Astrocyte of the cerebellum (primary cell): ENCODE measurements around the gene PURA.

Experiments
- DNase-seq: peaks from one replicate; pipeline ENCODE4 v3.0.0-alpha.2; 2011; ENCODE audit warnings: low read depth
- H3K4me3 ChIP-seq: 2 replicates; pipeline ENCODE4 v1.5.1; 2011; ENCODE audit warnings: mild to moderate bottlenecking, low read depth, low read length, moderate library complexity
- CTCF ChIP-seq: IDR thresholded peaks from 2 replicates; pipeline ENCODE4 v1.5.1; 2012; ENCODE audit warnings: low read length, low read depth, moderate library complexity, mild to moderate bottlenecking; ENCODE audit errors: missing control alignments
- in situ Hi-C: cut with HindIII; loops from 2 replicates; pipeline ENCODE4 v1.10.0; 2017; ENCODE audit warnings: low sequenced_read_pairs

The PURA gene

DNA sequence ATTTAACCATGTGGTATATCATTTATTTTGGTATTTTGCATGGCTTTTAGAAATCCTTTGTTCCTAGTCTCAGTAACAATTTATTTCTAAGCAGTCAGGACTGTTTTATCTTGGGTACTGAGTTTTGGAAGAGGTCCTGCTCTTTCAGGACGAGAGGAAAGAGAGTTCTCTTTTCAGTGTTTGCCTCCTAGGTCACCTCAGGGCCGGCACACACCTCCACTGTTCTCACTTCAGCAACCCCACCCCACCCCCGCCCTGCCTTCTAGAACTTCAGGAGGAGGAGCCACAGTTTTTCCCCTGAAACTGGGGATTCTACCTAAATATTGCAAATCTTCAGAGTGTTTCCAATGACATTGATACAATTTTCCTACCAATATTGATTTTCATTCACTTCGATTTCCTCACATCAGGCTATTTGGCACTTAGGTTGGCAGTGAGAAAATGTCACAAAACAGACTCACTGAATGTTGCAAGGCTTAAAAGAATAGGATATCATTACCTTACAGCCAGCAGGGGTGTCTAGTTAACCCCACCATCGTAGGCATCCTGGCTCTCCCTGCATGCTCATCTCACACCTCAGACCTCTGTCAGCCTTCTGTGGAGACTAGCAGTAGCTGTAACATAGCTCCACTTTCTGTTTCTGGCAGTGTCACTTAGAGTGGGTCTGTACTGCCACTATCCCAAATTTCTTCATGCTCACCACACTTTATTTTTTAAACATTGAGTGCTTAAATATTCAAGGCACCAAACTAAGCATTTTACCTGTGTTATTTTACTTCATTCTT lies 17.2 kb downstream of the PURA start:
- no peak overlapping the region for H3K4me3 ChIP-seq
- in situ Hi-C loops, result no loop called here
- DNase-seq, result no peak
- no peak for TF ChIP-seq CTCF

DNA sequence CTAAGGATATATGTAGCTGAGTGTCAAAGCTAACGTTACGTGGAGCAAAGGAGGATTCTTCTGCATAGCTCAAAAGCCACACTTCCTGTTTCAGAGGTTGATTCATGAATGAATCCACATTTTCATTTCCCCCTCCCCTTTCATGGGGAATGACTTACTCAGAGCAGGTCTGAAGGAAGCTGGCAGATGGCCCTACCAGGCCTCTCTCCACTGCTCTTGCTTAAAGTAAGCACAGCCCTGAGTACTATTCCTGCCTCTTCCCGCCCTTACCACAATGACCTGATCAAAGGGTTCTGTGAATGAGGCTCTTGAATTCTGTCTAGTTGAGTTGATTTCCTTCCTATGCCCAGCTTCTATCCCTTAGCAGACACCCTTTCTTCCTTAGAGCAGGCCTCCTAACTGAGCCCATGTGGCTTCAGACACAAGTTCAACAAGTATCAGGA lies 18.1 kb downstream of the PURA start:
- TF ChIP-seq CTCF, result no peak
- peak; percentile 90 for DNase-seq
- in situ Hi-C loops, result no loop called here
- no peak overlapping the region for H3K4me3 ChIP-seq

DNA sequence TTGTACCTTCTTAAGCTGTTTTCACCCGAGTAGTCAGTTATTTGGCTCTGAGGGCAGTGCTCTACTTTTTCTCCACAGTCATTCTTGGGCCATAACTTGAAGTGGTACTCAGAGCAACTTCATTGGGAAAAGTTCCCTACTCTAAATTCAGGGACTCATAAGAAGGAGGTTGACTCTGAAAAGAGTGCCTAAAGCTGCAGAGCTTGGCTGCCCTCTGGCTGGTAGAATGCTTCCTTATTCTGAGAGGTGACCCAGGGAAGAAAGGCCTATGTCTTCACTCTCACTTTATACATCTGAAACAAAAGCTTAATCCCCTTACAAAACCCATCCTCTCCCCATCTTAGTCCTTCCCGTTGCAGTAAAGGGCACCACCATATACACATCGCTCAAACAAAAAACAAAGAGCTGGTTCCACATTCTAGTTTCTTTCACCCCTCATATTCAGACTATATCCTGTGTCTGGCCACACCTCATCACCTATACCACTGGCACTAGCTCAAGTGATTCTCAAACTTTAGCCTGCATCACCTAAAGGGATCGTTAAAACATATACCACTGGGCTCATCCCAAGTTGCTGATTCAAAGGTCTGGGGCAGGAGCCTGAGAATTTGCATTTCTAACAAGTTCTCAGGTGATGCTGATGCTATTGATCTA lies 19.7 kb downstream of the PURA start:
- DNase-seq, result no peak
- no peak for TF ChIP-seq CTCF
- no peak overlapping the region for H3K4me3 ChIP-seq
- in situ Hi-C loops, result no loop called here

DNA sequence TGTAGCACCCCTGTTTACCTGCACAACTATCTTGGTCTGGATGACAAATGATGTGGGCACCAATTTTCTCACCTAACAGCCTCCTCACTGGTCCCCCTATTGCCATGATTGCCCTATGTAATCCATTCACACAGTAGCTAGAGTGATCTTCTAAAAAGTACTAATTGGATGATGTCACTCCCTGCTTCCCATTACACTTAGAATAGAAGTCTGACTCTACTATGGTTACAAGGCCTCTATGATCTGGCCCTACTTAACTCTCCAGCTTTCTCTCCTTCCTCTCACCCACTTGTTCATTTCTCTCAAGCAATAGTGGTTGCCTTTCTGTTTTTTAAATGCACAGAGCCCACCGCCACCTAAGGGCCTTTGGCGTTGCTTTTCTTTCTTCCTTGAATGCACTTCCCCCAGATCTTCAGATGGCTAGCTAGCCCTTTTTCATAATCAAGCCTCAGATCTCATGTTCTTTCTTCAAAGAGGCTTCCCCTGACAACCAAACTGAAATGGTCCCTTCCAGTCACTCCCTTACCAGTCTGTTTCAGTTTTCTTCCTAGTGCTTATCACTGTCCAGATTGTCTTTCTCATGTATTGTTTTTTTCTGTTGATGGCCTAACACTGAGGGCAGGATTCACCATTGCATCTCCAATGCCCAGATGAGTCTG lies 20.5 kb downstream of the PURA start:
- no peak overlapping the region for H3K4me3 ChIP-seq
- no peak for TF ChIP-seq CTCF
- no peak for DNase-seq
- in situ Hi-C loops, result no loop called here

DNA sequence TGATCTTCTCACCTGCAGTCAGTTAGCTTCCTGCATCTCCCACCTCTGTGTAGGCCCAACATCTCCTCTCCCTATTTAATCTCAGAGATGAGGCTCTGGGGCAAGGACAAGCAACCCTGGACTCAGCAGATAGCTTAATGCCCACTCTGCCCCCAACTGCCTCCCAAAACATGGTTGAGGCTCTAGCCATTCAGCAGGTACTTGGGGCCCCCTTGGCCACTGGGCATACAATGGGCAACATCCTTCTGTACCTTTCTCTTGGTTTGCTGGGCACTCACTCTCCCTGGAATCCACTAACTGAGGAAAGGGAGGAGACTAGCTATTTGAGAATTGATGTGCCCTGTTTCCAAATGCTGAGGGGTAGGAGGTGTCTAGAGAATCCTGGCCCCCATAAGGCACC lies 21.2 kb downstream of the PURA start:
- DNase-seq, result no peak
- no peak for TF ChIP-seq CTCF
- in situ Hi-C loops, result no loop called here
- no peak overlapping the region for H3K4me3 ChIP-seq

- no peak for TF ChIP-seq CTCF
- in situ Hi-C loops, result no loop called here
- no peak overlapping the region for H3K4me3 ChIP-seq
- DNase-seq, result no peak
Observed at GRCh38 chr5:140136624-140137023, 22.7 kb downstream of the PURA start.
